T-helper 1 cell treated with Interleukin-12 subunit alpha and Interleukin-12 subunit beta and Interleukin-4 antibody, amounts not matched to agents 30 μg/mL and 1 μg/mL, for 36 hours (primary cell): Measurements from ENCODE around the gene PON3.

Experiments used
- H3K27ac Mint-ChIP-seq: one replicate; pipeline ENCODE4 v1.8.0; 2021; ENCODE audit warnings: mild to moderate bottlenecking, mixed read lengths
- H3K27me3 Mint-ChIP-seq: one replicate; pipeline ENCODE4 v1.8.0; 2021; ENCODE audit warnings: low read depth, mixed read lengths
- H3K36me3 Mint-ChIP-seq: one replicate; pipeline ENCODE4 v1.8.0; 2021; ENCODE audit warnings: low read depth, mixed read lengths
- H3K4me1 Mint-ChIP-seq: one replicate; pipeline ENCODE4 v1.8.0; 2021; ENCODE audit warnings: low read depth, mixed read lengths
- H3K4me3 Mint-ChIP-seq: one replicate; pipeline ENCODE4 v1.8.0; 2021; ENCODE audit warnings: mild to moderate bottlenecking, moderate library complexity, mixed read lengths
- H3K9me3 Mint-ChIP-seq: one replicate; pipeline ENCODE4 v1.8.0; 2021; ENCODE audit warnings: mixed read lengths

PON3 gene

GRCh38 chr7:95396136-95397032, at the start of gene PON3:
PON3 (minus strand) TSS chr7:95396375; CDS start chr7:95396350, 25 bp downstream.
- H3K4me3 Mint-ChIP-seq = peak within 1 kb of the TSS; percentile 65
- peaks cover 7% of the 10 kb centered on the region for H3K4me1 Mint-ChIP-seq
- H3K27me3 Mint-ChIP-seq = peaks cover 35% of the 10 kb centered on the region
- H3K27ac Mint-ChIP-seq = no peak within 1 kb of the TSS
- no peaks in the 10 kb centered on the region for H3K9me3 Mint-ChIP-seq
- H3K36me3 Mint-ChIP-seq = no peaks in the 10 kb centered on the region

DNA sequence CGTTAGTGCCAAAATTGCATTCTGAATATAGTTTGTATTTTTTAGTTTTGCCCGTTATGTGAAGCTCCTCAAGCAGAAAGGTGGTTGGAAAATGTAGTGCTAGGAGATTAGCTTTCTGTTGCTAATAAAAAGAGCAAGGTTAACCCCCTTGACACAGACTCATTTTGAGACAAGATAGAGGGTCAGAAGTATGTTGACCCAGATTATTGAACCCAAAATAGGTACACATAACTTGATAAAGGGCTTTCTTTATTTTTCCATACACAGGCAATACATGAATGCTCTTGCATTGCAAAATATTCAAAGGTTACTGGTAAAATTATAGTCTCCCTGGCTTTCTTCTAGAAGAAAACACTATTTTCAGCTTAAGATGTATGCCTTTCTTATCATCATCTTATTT, 48.6 kb upstream of the PON3 start:
- H3K27me3 Mint-ChIP-seq = peaks cover 8% of the 10 kb centered on the region
- no peak overlapping the region for H3K4me3 Mint-ChIP-seq
- H3K9me3 Mint-ChIP-seq = no peaks in the 10 kb centered on the region
- no peaks in the 10 kb centered on the region for H3K36me3 Mint-ChIP-seq
- no peaks in the 10 kb centered on the region for H3K4me1 Mint-ChIP-seq
- H3K27ac Mint-ChIP-seq = no peak overlapping the region

- Mint-ChIP-seq H3K4me3 (no peak overlapping the region), H3K9me3 (no peaks in the 10 kb centered on the region), H3K27ac (no peak overlapping the region), H3K4me1 (no peaks in the 10 kb centered on the region), H3K36me3 (no peaks in the 10 kb centered on the region), H3K27me3 (peaks cover 8% of the 10 kb centered on the region)
These were observed 45.1 kb upstream of the PON3 start for GRCh38 chr7:95441042-95441823.

DNA sequence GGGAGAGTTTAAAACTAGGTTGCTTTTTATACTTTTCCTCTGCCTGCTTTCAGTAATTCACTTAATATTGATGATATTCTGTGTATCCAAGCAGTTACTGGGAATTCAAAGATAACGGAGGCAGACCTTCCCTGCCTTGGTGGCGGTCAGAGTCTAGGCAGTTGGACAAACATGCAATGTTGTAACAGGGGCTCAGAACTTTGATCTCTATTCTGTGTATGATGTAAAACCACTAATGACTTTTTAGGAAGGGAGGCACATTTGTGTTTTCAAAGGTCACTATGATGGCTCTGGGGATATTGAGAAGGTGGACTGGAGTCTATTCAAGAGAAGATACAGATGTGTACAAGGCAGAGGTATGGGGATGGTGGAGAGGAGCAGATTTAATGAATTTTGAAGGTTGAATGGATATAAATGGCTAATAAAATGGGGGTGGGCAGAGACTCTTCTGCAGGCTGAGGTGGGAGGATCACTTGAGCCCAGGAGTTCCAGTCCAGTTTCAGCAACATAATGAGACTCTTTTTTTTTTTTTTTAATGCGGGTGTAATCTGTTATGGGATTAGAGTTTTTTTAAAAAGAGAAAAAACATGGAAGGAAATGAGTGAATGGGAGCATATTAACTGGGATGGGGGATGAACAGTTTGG, 44.3 kb upstream of the PON3 start:
- Mint-ChIP-seq H3K9me3 (no peaks in the 10 kb centered on the region), H3K27ac (no peak overlapping the region), H3K4me3 (no peak overlapping the region)

GRCh38 chr7:95436407-95436806, 40.2 kb upstream of the PON3 start:
- Mint-ChIP-seq H3K9me3 (no peaks in the 10 kb centered on the region), H3K4me1 (peaks cover 8% of the 10 kb centered on the region), H3K36me3 (peaks cover 2% of the 10 kb centered on the region), H3K27ac (no peak overlapping the region), H3K4me3 (no peak overlapping the region), H3K27me3 (peaks cover 13% of the 10 kb centered on the region)

More for the DNA sequence above, 44.3 kb upstream of the PON3 start:
- H3K4me1 Mint-ChIP-seq = no peaks in the 10 kb centered on the region
- H3K36me3 Mint-ChIP-seq = no peaks in the 10 kb centered on the region
- H3K27me3 Mint-ChIP-seq = peaks cover 9% of the 10 kb centered on the region

GRCh38 chr7:95435422-95435780, 39.2 kb upstream of the PON3 start:
- Mint-ChIP-seq H3K9me3 (no peaks in the 10 kb centered on the region), H3K4me1 (peaks cover 8% of the 10 kb centered on the region), H3K36me3 (peaks cover 2% of the 10 kb centered on the region), H3K27me3 (peaks cover 13% of the 10 kb centered on the region), H3K27ac (peak overlapping the region; percentile 49), H3K4me3 (peak overlapping the region; percentile 82)

GRCh38 chr7:95434557-95435421, 38.6 kb upstream of the PON3 start, which contains the start of gene PON2:
PON2 (minus strand) TSS chr7:95435028; CDS start chr7:95434951, 77 bp downstream.
- Mint-ChIP-seq H3K4me3 (peak within 1 kb of the TSS; percentile 82), H3K4me1 (peaks cover 8% of the 10 kb centered on the region), H3K36me3 (peaks cover 2% of the 10 kb centered on the region), H3K27ac (peak within 1 kb of the TSS; percentile 49), H3K27me3 (peaks cover 13% of the 10 kb centered on the region), H3K9me3 (no peaks in the 10 kb centered on the region)

- Mint-ChIP-seq H3K36me3 (peaks cover 2% of the 10 kb centered on the region), H3K9me3 (no peaks in the 10 kb centered on the region), H3K4me3 (peak overlapping the region; percentile 71), H3K27ac (no peak overlapping the region), H3K27me3 (peaks cover 13% of the 10 kb centered on the region), H3K4me1 (peaks cover 8% of the 10 kb centered on the region)
These were observed 37.9 kb upstream of the PON3 start for GRCh38 chr7:95433952-95434556.

DNA sequence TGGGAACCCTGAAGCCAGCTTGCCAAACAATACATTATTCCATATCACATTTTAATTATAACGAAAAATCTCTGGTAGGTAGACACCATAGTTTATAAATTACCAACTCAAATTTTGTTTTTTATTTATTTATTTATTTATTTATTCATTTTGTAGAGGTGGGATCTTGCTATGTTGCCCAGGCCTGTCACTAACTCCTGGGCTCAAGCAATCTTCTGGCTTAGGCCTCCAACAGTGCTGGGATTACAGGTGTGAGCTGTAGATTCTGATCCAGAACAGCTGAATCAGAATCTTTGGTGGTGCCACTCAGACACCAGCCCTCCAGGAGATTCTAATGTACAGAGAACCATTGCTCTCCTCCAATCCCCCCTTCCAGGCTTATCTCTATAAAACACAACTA, 37.0 kb upstream of the PON3 start:
- H3K27ac Mint-ChIP-seq = no peak overlapping the region
- H3K9me3 Mint-ChIP-seq = no peaks in the 10 kb centered on the region

GRCh38 chr7:95432606-95433005, 36.4 kb upstream of the PON3 start:
- Mint-ChIP-seq H3K9me3 (no peaks in the 10 kb centered on the region), H3K27me3 (peaks cover 13% of the 10 kb centered on the region), H3K27ac (no peak overlapping the region), H3K36me3 (peaks cover 2% of the 10 kb centered on the region), H3K4me1 (peaks cover 8% of the 10 kb centered on the region), H3K4me3 (no peak overlapping the region)

More for the DNA sequence above, 37.0 kb upstream of the PON3 start:
- H3K27me3 Mint-ChIP-seq = peaks cover 13% of the 10 kb centered on the region
- no peak overlapping the region for H3K4me3 Mint-ChIP-seq
- peaks cover 2% of the 10 kb centered on the region for H3K36me3 Mint-ChIP-seq
- H3K4me1 Mint-ChIP-seq = peaks cover 8% of the 10 kb centered on the region

GRCh38 chr7:95430864-95431263, 34.7 kb upstream of the PON3 start:
- no peak overlapping the region for H3K27ac Mint-ChIP-seq
- peaks cover 8% of the 10 kb centered on the region for H3K4me1 Mint-ChIP-seq
- H3K36me3 Mint-ChIP-seq = peaks cover 2% of the 10 kb centered on the region
- H3K9me3 Mint-ChIP-seq = no peaks in the 10 kb centered on the region
- peaks cover 13% of the 10 kb centered on the region for H3K27me3 Mint-ChIP-seq
- H3K4me3 Mint-ChIP-seq = no peak overlapping the region

- Mint-ChIP-seq H3K4me3 (no peak overlapping the region), H3K27me3 (peaks cover 4% of the 10 kb centered on the region), H3K9me3 (no peaks in the 10 kb centered on the region), H3K36me3 (peaks cover 2% of the 10 kb centered on the region), H3K4me1 (peaks cover 5% of the 10 kb centered on the region), H3K27ac (no peak overlapping the region)
These were observed 33.2 kb upstream of the PON3 start for GRCh38 chr7:95429241-95429990.
